LNCAP (cell line): Measurements from ENCODE around the gene FER.

ENCODE experiments used
- CTCF ChIP-seq: fragments of 450-650 bp; IDR thresholded peaks from 2 replicates; pipeline ENCODE4 v1.5.1; 2017; ENCODE audit warnings: mild to moderate bottlenecking

The FER gene

GRCh38 chr5:108726446-108727235, 21.1 kb upstream of the FER start:
- no peak for TF ChIP-seq CTCF

GRCh38 chr5:108727236-108727650, 20.5 kb upstream of the FER start:
- no peak for TF ChIP-seq CTCF

- TF ChIP-seq CTCF: no peak
These were observed 19.8 kb upstream of the FER start for GRCh38 chr5:108727651-108728565.

- TF ChIP-seq CTCF: no peak
These were observed 19.0 kb upstream of the FER start for GRCh38 chr5:108728566-108729241.

- no peak for TF ChIP-seq CTCF
These were observed 18.5 kb upstream of the FER start for GRCh38 chr5:108729242-108729615.

GRCh38 chr5:108730617-108731340, 16.9 kb upstream of the FER start:
- no peak for TF ChIP-seq CTCF

- TF ChIP-seq CTCF: no peak
These were observed 11.9 kb upstream of the FER start for GRCh38 chr5:108735790-108736189.
